GM18498 (cell line): ENCODE measurements around the gene OXSR1.
A peak's percentile ranks its signal among the peaks of the same experiment; 100 is the strongest.
"Not testable (repeated sequence)": the region's sequence is repeated elsewhere in the genome, so short reads cannot be mapped to it uniquely, and the experiment has no call there.

ENCODE experiments used
- ATAC-seq: cut with Tn5 transposase; IDR thresholded peaks from one replicate; pipeline ENCODE4 v1.9.1; 2021; ENCODE audit warnings: mild to moderate bottlenecking, moderate library complexity; ENCODE audit not compliant: unreplicated experiment

OXSR1 gene

GRCh38 chr3:38163841-38164642 is 1.3 kb upstream of the OXSR1 start:
- no peak for ATAC-seq

- ATAC-seq, result peak; percentile 25
These were observed 740 bp upstream of the OXSR1 start for GRCh38 chr3:38164643-38164951.

DNA sequence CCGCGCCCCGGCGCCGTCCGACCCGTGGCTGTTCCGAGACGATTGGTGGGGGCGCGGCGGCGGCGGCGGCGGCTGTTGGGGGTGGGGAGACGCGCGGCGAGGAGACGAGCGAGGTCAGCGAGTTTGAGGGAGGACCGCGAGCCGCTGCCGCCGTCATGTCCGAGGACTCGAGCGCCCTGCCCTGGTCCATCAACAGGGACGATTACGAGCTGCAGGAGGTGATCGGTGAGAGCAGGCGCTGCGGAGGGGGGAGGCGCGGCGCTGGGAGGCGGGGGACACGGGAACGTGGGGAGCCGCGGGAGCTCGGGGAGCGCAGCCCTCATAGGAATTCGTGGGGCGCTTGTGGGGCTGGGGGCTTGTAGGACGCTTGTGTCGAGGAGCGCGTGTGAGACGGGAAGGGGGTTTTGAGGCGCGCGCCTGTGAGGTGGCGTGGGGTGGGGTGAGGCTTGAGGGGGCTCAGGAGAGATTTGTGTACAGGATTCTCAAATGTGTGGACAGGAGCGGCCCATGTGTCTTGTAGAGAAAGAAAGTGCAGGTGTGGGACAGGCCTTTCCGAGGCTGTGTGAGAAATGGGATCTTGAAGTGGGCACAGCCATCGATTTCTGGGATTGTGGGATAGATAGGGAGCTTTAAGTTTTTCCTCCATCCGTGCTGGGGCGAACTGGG is 518 bp downstream of the OXSR1 start:
- ATAC-seq, result no peak

GRCh38 chr3:38167591-38167990 is 2.3 kb downstream of the OXSR1 start:
- ATAC-seq, result no peak

- no peak for ATAC-seq
These were observed 3.1 kb downstream of the OXSR1 start for GRCh38 chr3:38168151-38169026.

DNA sequence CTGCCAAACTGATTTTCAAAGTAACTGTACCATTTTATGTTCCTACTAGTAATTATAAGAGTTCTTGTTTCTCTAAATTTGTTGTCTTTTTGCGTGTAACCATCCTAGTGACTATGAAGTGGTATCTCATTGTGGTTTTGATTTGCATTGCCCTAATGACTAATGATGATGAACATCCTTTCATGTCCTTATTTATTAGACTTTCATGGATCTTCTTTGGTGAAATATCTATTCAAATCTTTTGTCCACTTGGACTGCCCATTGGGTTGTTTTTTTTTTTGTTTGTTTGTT is 3.6 kb downstream of the OXSR1 start:
- ATAC-seq, result no peak

DNA sequence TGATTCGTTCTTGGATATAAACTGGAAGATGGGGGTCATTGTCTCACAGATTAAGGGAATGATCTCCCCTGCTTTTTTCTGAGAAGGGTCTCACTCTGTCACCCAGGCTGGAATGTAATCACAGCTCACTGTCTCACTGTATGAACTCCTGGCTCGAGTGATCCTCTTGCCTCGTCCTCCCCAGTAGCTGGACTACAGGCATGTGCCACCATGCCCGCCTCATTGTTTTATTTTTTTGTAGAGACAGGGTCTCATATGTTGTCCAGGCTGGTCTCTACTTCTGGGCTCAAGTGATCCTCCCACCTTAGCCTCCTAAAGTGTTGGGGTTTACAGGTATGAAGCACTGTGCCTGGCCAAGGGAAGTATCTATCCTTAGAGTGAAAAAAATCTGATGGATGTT is 5.4 kb downstream of the OXSR1 start:
- ATAC-seq, result no peak

DNA sequence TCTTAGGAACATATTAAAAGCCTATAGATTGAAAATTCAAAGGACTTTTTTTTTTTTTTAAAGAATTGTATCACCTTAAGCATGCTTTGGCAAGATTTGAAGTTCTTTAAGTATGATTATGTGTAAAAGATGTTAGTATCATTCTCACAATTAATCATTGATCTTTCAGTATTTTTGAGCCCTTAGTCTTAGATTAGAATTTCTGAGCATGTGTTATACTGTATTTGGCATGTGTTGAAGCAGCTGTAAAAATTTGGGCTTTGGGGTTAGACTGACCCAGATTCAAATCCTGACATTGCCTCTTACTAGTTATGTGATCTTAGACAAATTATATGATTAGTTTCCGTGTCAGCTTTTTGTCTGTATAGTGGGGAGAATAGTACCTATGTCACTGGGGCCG is 6.3 kb downstream of the OXSR1 start:
- ATAC-seq, result no peak

- peak; percentile 56 for ATAC-seq
These were observed 8.6 kb downstream of the OXSR1 start for GRCh38 chr3:38173834-38174418.

- no peak for ATAC-seq
These were observed 11.8 kb downstream of the OXSR1 start for GRCh38 chr3:38177181-38177580.

- ATAC-seq, result no peak
These were observed 21.4 kb downstream of the OXSR1 start for GRCh38 chr3:38186781-38187180.

DNA sequence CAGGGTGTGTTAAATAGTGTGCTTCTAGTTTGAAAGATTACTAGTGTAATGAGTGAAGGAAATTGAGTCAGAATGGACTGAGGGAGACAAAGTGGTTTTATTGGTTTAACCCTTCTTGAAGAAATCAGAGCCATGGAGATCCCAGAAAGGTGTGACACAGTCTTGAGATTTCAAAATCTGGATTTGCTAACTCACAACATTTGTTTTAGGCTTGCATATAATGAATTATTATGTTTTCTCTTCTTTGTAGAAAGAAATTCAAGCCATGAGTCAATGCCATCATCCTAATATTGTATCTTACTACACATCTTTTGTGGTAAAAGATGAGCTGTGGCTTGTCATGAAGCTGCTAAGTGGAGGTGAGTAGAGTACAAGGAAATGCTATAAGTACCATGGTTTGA is 25.1 kb downstream of the OXSR1 start:
- no peak for ATAC-seq

DNA sequence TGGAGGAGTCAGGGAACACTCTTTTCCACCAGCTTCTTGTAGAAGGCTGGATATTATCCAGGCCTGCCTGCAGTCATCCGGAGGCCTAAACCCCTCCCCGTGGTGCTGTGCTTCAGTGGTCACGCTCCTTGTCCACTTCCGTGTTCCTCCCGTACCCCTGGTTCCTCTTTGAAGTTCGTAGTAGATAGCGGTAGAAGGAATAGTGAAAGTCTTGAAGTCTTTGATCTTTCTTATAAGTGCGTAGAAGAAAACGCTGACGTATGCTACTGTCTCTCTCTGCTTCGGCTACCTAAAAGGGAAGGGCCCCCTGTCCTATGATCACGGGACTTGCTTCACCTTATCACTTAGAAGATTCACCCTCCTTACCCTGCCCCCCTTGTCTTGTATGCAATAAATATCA is 37.6 kb downstream of the OXSR1 start:
- ATAC-seq, result not testable (repeated sequence)

GRCh38 chr3:38203690-38204089 is 38.4 kb downstream of the OXSR1 start:
- no peak for ATAC-seq

DNA sequence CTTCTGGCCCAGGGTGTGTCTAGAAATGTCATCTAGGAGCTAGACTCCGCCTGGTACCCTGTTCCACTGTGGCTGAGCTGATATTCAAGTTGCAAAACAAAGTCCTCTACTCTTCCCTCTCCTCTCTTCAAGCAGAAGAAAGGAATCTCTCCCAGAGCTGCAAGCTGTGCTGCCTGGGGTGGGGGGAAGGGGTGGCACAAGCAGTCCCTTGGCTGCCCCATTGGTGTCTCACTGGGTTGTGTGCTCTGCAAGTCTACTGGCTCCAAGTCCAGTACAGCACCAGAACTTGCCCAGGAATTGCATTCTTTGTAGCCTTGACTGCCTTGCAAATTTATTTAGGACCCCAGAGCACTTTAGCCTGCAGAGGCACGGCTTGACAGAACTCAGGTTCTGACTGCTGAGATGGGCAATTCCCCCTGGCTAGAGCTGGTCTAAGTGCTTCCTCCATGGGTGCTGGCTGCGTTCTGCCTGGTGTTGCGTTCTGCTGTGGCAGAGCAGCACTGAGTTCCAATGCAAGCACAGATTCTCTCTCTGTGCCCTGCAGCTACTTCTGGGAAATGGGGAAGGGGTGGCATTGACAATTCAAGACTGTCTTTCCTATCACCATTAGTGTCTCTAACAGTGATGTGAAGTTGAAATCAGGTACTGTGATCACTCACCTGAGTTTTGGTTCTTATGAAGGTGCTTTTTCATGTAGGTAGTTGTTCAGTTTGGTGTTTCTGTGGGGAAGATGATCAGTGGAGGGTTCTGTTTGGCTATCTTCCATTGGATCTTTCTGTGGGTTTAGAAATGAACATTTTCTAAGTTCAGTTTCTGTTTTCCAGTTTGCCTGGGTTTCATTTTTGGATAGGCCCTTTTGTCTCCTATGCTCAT is 39.5 kb downstream of the OXSR1 start:
- ATAC-seq, result peak; percentile 29

- peak; percentile 43 for ATAC-seq
These were observed 40.1 kb downstream of the OXSR1 start for GRCh38 chr3:38205472-38205805.

DNA sequence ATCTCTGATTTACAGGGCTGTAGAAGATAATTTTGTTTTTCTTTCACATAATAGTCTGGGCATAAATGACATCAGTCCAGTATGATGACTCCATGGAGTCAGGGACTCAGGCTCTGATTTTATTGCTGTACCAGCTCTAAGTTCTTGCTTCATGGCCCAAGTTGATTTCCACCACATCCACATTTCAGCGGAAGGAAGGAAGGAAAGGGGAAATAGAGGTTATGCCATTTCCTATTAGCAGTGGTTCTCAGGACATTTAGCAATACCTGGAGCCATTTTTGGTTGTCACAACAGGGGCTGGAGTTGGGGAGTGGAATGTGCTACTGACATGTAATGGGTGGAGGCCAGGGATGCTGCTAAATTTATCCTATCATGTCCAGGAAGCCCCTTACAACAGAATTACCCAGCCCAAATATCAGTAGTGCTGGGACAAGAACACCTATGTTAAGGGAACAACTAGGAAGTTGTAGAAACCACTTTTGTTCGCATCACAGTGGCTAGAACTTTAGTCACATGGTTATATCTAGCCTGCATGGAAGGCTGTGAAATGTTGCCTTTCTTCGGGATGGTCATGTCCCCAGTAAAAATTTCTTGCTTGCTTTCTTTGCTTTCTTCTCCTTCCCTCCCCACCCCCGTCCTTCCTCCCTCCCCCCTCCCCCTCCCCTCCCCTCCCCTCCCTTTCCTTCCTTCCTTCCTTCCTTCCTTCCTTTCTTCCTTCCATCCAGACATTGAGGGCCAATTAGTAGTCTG is 42.1 kb downstream of the OXSR1 start:
- no peak for ATAC-seq

DNA sequence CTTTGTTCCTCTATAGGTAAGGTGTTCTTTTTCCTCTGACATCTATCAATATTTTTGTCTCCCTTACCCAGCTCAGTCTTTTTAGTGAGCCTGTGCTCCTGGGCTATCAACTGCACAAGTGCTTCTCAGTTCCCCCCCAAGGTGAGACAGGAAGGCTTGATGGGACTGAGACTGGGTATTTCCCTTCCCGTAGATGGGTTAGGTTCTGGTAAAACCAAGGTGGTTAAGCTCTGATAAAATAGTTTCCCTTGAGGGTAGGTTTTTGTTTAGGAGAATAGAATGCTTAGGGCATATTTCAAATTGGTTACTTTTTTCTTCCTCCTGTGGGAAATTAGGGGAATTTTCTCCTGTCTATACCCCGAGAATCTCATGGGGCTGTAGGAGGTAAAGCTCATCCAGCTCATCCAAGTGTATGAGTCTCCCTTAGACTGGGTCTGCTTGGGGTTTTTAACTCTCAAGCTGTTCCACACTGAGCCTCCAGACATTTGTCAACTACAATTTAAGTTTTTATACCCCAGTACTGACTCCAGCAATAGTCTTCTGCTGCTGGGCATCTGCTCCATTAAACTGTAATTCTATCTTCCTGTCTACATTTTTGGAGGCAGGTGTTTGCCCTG is 44.9 kb downstream of the OXSR1 start:
- peak; percentile 75 for ATAC-seq

- ATAC-seq, result no peak
These were observed 46.8 kb downstream of the OXSR1 start for GRCh38 chr3:38212141-38212540.

DNA sequence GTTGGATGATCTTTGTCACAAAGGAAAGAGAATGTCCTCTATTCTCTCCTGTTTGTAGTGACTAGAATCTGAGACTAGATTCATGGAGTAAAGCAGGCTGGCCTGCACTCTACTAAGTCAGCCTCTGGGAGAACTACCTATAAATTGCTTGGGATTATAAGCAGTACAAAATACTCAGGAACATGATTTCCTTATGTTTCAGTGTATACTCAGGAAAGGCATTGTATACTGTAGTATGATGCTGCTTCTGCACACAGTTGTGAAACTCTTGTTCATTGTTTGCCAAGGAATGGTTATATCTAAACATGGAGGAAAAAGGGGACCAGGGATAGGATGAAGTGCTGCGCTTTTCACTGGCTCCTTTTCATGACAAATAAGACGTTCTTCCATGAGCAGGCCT is 49.2 kb downstream of the OXSR1 start:
- no peak for ATAC-seq
